ENCODE measurements around the gene LGALS9B.
A peak's percentile ranks its signal among the peaks of the same experiment; 100 is the strongest.
"Not testable (repeated sequence)": the region's sequence is repeated elsewhere in the genome, so short reads cannot be mapped to it uniquely, and the experiment has no call there.

LGALS9B gene

DNA sequence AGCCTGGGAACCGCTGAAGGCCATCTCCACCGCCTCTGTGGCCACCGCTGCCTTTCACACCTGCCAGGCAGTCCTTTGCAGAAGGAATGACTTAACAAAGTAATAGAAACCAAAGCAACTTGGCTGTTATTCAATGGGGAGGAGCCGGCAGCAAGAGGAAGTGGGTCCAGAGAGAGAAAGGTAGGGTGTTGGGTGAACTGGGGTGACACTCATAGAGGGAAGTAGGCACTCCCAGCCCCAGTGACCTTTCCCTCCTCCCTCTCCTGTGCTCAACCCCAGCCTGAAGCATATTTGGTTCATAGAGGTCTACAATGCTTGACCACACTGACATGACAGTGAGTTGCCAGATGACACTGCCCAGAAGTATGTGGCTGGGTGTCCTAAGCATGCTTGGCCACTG, at the start of gene LGALS9B:
TSS of gene LGALS9B (minus strand) at position 93 of the 400 bp plus-strand sequence. CDS start at position 24, 69 bp downstream.
- CTCF ChIA-PET; POLR2A ChIA-PET (ENCODE audit: low non-redundant PET); DNase-seq (ENCODE audit: low spot score); H3K27ac ChIP-seq: not testable (repeated sequence)

- DNase-seq (ENCODE audit: low spot score); POLR2A ChIA-PET (ENCODE audit: low non-redundant PET); H3K27ac ChIP-seq; CTCF ChIA-PET: not testable (repeated sequence)
These were observed 49.6 kb upstream of the LGALS9B start for GRCh38 chr17:20516986-20517385.

DNA sequence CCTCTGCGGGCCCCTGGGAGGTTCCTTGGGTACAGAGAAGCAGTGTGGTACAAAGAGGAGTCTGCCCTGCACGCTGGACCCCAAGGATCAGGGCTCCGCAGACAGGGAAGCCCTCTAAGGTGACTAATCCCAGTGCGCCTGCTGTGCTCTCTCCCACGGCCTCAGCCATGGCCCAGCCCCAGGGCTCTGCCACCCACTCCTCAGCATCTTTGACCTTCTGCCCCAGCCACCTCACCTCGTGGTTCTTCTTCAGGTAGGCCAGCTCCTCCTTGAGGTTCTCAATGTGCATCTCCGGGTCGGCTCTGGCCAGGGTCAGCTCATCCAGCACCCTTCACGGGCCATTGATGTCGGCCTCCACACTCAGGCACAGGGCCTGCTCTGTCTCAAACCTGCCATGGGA, 47.8 kb upstream of the LGALS9B start:
- CTCF ChIA-PET; DNase-seq (ENCODE audit: low spot score); H3K27ac ChIP-seq; POLR2A ChIA-PET (ENCODE audit: low non-redundant PET): not testable (repeated sequence)

GRCh38 chr17:20513539-20513938, 46.2 kb upstream of the LGALS9B start:
- DNase-seq (ENCODE audit: low spot score); H3K27ac ChIP-seq; POLR2A ChIA-PET (ENCODE audit: low non-redundant PET); CTCF ChIA-PET: not testable (repeated sequence)

GRCh38 chr17:20512378-20512777, 45.0 kb upstream of the LGALS9B start:
- CTCF ChIA-PET; DNase-seq (ENCODE audit: low spot score); H3K27ac ChIP-seq; POLR2A ChIA-PET (ENCODE audit: low non-redundant PET): not testable (repeated sequence)

DNA sequence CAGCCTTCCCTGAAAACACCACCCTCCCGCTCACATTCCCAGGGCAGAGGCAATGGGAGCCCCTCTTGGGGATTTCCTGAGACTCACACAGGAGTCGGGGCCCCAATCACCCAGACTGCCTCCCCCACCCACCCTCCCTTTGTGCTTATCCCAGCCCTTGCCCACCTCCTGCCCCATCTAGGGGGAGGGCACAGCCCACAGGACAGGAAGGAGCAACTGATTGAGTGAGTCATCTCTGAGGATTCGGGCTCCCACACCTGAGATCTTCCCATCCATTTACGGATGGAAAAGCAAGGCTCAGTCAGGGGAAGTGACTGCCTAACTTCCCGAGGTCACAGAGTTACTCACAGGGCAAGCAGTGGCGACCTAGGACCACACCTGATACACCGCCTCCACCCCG, 44.4 kb upstream of the LGALS9B start:
- POLR2A ChIA-PET (ENCODE audit: low non-redundant PET); H3K27ac ChIP-seq; DNase-seq (ENCODE audit: low spot score); CTCF ChIA-PET: not testable (repeated sequence)

- H3K27ac ChIP-seq; DNase-seq (ENCODE audit: low spot score); POLR2A ChIA-PET (ENCODE audit: low non-redundant PET); CTCF ChIA-PET: not testable (repeated sequence)
These were observed 38.0 kb upstream of the LGALS9B start for GRCh38 chr17:20505333-20505732.

DNA sequence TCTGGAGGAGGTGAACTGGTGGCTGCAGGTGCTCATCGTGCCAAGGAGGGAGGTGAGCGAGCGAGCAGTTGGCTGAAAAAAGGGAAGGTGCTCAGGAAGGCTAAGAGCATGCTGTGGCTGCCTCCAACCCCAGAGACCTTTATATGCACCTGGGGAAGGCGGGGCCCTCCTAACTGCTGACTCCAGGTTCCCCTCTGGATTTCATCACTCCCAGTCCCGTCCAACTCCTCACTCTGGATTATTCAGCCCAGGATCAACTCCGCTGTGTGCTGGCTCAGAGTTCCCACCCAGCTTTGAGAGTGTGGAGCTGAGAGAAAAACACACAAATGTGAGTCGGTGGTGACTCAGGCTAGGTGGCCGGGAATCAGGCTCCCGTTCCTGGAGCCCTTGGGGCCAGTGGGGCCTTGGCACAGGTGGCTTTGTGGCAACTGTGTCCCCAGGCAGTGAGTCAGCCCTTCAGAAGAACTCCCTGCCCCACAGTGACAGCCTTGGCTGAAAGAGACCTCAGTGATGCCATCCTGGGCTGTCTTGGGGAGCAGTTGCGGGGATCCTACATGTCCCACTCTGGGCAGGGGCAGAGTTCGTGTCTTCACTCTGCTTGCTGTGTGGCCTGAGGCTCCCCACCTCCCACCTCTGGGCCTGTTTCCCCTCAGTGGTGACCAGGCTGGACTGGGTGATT, 37.2 kb upstream of the LGALS9B start:
- POLR2A ChIA-PET (ENCODE audit: low non-redundant PET); H3K27ac ChIP-seq; CTCF ChIA-PET; DNase-seq (ENCODE audit: low spot score): not testable (repeated sequence)

GRCh38 chr17:20501896-20502295, 34.6 kb upstream of the LGALS9B start:
- CTCF ChIA-PET; H3K27ac ChIP-seq; DNase-seq (ENCODE audit: low spot score); POLR2A ChIA-PET (ENCODE audit: low non-redundant PET): not testable (repeated sequence)

GRCh38 chr17:20500346-20500745, 33.0 kb upstream of the LGALS9B start:
- POLR2A ChIA-PET (ENCODE audit: low non-redundant PET); H3K27ac ChIP-seq; CTCF ChIA-PET; DNase-seq (ENCODE audit: low spot score): not testable (repeated sequence)

DNA sequence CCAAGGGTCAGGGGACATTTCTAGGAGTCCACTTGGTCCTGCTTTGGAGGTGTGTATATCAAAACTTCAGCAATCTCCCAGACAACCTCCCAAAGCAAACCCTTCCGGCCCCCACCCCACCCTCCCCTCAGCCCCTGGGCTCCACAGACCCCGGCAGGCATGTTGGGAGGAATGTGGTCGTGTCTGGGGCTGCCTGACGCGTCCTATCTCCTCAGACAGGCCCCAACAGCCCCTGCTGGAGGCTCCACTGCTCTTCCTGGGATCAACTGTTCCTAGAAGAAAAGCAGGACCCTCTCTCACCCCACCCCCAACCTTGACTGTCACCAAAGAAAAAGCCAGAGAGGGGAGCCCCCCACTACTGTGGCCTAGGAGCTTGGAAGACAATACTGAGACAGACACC, 28.1 kb upstream of the LGALS9B start:
- CTCF ChIA-PET; POLR2A ChIA-PET (ENCODE audit: low non-redundant PET): not testable (repeated sequence)

DNA sequence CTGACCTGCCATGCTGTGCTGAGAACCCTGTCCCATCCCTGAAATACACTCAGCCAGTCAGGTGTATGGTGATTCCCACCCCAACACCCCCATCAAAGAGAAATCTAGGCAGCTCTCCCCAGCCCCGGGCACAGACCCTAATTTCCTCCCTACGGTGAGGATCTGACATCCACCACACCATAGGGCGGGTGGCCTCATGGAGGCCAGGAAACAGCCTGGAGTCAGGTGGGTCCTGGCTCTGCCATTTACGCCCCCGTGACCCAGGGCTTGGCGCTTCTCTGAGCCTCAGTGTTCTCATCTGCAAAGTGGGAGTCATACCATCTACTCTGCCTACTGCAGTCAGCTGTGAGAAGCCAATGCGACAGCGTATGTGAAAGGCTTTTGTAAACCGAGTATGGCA, 27.4 kb upstream of the LGALS9B start:
- CTCF ChIA-PET; POLR2A ChIA-PET (ENCODE audit: low non-redundant PET); DNase-seq (ENCODE audit: low spot score); H3K27ac ChIP-seq: not testable (repeated sequence)

More for the DNA sequence above, 28.1 kb upstream of the LGALS9B start:
- H3K27ac ChIP-seq: peak overlapping the region; percentile 27; the same call in 1 of the 2 replicates
- DNase-seq (ENCODE audit: low spot score): not testable (repeated sequence)

DNA sequence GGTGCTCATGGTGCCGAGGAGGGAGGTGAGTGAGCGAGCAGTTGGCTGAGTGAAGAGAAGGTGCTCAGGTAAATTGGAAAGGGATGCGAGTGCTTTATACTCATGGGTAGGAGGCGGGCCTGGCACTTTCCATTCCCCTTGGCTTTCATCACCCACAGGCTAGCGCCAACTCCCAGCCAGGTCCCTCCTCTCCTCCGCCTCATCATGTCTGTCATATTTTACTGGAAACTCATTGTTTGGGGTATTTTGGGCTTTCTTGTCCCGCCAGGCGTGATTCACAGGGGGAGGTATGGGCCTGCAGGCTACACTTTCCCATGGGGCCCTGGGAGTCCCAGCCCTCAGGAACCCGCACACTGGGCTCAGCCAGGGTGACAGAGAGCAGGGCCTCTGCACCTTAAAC, 26.8 kb upstream of the LGALS9B start:
- CTCF ChIA-PET; H3K27ac ChIP-seq; DNase-seq (ENCODE audit: low spot score); POLR2A ChIA-PET (ENCODE audit: low non-redundant PET): not testable (repeated sequence)

- H3K27ac ChIP-seq; CTCF ChIA-PET; POLR2A ChIA-PET (ENCODE audit: low non-redundant PET); DNase-seq (ENCODE audit: low spot score): not testable (repeated sequence)
These were observed 25.6 kb upstream of the LGALS9B start for GRCh38 chr17:20492971-20493370.

GRCh38 chr17:20492099-20492498, 24.8 kb upstream of the LGALS9B start:
- POLR2A ChIA-PET (ENCODE audit: low non-redundant PET); CTCF ChIA-PET; DNase-seq (ENCODE audit: low spot score); H3K27ac ChIP-seq: not testable (repeated sequence)

- DNase-seq (ENCODE audit: low spot score): peak; percentile 1
- POLR2A ChIA-PET (ENCODE audit: low non-redundant PET); CTCF ChIA-PET: not testable (repeated sequence)
These were observed 17.6 kb upstream of the LGALS9B start for GRCh38 chr17:20484930-20485329.

GRCh38 chr17:20479889-20480591, 12.7 kb upstream of the LGALS9B start:
- DNase-seq (ENCODE audit: low spot score); CTCF ChIA-PET; H3K27ac ChIP-seq; POLR2A ChIA-PET (ENCODE audit: low non-redundant PET): not testable (repeated sequence)

More at GRCh38 chr17:20484930-20485329, 17.6 kb upstream of the LGALS9B start:
- not testable (repeated sequence) for H3K27ac ChIP-seq

DNA sequence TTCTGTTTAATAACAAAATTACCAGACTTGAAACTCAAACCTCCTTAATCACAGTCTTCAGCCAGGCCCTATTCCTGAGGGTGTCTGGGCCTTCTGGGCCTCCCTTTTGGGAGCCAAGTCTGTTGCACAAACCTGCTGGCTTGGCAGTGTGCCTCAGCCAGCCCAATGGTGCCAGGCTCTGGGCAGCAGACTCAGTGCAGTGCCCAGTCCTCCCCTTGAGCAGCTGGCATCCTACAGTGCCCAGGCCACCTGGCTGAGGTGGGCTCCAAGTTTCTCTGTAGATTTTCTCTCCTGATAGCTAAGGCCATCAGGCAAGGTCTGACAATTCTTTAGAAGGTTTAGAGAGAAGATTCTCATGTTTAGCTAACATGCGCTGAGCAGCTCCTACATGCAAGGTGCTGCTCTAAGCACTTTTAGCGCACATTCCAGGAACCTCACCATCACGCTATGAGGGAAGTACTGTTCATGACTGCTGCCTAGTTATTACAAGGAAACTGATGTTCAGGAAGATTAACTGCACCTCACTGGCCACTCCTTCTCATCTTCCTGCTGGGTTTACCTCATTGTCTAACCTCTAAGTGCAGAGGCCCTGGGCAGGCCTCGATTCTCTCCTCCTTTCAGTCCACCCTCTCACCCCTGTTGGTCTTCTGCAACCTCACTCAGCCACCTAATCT, 10.2 kb upstream of the LGALS9B start:
- CTCF ChIA-PET; POLR2A ChIA-PET (ENCODE audit: low non-redundant PET); DNase-seq (ENCODE audit: low spot score): not testable (repeated sequence)
- H3K27ac ChIP-seq: peak overlapping the region; percentile 63

Data from RWPE1 (cell line).